ENCODE data around the gene CNIH1.

DNA sequence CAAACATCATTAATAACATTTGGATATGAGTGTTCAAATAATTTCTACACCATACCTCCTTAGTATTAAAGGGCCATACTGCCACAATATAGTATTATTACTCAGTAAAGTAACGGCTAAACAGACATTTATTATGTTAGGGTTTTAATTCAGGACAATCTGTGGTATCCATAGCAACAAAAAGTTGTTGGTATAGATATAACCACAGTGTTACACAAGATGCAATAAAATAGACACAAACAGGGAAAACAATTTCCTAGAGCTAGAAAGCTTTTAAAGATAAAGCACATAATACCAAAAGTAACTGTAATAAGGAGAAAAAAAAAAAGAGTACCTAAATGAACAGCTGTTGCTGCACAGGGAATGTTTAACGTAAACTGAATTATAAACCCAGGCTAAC lies 16.1 kb downstream of the CNIH1 start:
- TF ChIP-seq, protein P1, sequence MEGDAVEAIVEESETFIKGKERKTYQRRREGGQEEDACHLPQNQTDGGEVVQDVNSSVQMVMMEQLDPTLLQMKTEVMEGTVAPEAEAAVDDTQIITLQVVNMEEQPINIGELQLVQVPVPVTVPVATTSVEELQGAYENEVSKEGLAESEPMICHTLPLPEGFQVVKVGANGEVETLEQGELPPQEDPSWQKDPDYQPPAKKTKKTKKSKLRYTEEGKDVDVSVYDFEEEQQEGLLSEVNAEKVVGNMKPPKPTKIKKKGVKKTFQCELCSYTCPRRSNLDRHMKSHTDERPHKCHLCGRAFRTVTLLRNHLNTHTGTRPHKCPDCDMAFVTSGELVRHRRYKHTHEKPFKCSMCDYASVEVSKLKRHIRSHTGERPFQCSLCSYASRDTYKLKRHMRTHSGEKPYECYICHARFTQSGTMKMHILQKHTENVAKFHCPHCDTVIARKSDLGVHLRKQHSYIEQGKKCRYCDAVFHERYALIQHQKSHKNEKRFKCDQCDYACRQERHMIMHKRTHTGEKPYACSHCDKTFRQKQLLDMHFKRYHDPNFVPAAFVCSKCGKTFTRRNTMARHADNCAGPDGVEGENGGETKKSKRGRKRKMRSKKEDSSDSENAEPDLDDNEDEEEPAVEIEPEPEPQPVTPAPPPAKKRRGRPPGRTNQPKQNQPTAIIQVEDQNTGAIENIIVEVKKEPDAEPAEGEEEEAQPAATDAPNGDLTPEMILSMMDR (conservative IDR thresholded peaks at IDR 0.05 in 1 of 2, IDR thresholded peaks at IDR 0.05 in 1 of 2; ENCODE audit: extremely low read depth in 1 of 2, insufficient read depth in 1 of 2, low read depth in 1 of 2, low read length in 2 of 2) = no peak
- no peak for TF ChIP-seq EZH2 (IDR thresholded peaks at IDR 0.05; ENCODE audit: borderline replicate concordance, low read length)
